Activated CD4-positive, CD25-positive, alpha-beta regulatory T cell treated with anti-CD3 and anti-CD28 coated beads, Interleukin-2, amount 50 U/mL, for 24 hours (primary cell): ENCODE results near the gene KCNIP1.
"Not testable (repeated sequence)": the region's sequence is repeated elsewhere in the genome, so short reads cannot be mapped to it uniquely, and the experiment has no call there.

Experiments used
- ATAC-seq, 2 donors: fragments of 150-1000 bp; cut with Tn5 transposase; one replicate each; pipeline ENCODE4 v1.10.0; 2021; ENCODE audit warnings: mild to moderate bottlenecking in 1 of 2, moderate library complexity in 1 of 2

KCNIP1 gene

DNA sequence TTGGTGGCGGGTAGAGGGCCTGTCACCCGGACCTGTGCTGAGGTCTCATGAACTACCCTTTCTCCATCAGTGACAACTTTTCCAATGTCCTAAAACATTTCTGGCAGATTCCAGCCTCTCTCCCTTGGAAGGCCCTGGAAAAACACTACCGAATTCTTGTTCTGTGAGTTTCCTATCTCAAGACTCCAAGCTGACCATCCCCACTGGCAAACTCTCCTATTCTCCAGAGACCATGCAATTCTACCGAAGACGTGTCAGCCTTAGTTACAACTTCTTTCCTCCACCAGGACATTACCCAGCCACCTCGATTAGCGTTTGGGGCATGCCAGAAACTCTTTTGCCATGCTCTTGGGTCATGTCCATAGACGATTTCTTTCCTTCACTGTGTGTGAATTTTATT lies 252.9 kb downstream of the KCNIP1 start:
- no peak for ATAC-seq

DNA sequence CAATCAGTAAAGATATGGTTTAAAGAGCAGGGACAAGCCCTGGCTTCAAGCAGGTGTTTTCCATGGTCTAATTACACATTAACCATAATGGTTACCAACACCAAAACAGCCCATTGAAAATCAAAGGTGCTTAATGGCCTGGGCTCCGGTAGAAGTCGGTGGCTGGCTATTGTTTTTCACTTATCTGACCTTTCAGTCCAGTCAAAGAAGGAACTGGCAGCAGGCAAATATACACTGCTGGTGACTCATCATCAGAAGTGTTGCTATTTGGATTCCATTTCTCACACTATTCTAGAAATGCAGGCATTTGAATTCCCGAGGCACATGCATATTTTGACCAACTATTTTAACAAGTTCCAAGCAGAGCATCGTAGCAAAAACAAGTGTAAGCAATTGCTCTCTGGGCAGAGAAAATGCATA lies 253.4 kb downstream of the KCNIP1 start:
- no peak for ATAC-seq

DNA sequence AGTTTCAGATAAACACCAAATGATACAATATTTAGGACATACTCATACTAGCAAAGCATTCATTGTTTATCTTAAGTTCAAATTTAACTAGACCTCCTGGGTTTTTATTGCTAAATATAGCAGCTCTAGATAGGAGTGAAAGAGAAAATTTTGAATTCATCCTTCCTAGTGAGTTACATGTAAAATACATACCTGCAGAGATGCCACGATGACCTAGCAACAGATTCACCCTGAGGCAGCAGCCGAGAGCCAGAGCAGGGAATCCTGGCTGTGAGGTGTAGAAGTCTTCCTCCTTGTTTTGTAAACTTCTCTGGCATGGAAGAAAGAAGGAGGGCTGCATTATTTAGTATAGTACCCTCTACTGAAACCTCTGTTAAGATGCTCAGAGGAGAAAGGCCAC lies 253.8 kb downstream of the KCNIP1 start:
- ATAC-seq: no peak

DNA sequence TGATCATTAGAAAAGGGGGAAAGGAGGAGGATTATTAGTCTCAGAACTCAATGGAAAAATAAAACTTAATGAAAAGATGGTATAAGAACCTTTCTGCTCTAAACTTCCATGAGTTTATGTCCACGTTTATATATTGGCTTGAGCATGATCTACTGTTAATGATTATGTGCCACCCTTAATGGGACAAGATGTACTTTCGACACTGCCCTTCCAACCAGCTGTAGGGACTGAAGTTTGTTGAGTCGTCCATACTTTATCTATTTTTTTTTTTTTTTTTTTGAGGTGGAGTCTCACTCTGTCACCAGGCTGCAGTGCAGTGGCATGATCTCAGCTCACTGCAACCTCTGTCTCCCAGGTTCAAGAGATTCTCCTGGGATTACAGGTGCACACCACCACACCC lies 254.7 kb downstream of the KCNIP1 start:
- ATAC-seq: no peak

DNA sequence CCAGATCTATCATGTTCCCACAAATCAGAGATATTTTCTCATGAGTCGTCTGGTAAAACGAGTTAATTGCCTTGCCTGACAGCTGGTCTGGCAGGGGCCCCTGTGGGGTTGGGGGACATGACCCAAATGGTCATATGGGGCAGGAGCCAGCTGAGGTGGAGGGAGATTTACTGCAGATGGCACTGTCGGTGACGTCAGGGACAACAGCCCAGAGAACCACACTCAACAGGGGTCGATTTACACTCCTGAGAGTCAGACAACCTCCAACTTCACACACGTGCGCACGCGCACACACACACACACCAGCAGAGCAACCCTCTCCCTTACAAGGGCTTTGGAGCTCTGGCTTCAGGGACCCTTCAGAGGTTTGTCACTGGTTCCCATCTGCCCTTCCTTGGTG lies 256.3 kb downstream of the KCNIP1 start:
- ATAC-seq: no peak

DNA sequence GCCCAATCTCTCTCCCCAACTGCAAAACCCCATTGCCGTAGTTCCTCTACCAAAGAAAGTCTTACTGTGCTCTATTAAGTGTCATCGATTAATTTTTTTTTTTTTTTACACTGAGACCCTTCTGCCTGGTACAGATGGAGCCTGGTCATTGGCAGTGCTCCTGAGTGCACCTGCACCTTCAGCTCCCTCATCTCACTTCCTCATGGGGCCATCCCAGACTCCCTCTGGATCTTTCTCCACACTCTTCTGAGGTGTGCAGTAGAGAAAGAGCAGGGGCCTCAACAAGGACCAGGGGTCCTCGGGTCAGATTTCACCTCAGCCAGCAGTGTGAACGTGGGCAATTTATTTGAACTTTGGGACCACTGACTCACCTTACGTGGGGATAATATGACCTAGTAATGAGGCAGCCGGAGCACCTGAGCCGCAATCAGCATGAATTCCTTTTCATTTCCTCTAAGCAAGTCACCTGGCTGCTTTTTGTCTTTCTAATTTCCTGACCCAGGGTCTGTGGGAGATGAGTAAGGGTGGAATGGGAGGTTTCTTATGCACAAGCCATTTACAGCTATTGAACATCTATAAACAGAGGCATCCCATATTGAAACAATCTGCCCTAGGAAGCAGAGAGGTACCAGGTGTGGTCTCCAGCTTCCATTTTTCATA lies 257.4 kb downstream of the KCNIP1 start:
- no peak for ATAC-seq

DNA sequence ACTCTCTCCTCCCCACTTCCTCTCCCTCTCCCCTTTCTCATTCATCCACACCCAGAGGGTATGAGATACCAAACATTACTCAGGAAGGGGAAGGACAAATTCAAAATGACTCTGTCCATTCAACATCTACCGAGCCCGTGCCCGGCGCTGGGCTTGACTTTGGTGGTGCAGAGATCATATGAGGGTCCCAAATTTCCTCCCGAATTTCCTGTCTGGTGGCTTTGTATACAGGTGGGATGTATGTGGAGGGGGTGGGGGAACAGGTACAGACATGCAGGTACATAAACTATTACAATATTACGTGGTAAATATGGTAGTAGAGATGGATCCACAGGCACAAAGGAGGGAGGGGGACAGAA lies 257.9 kb downstream of the KCNIP1 start:
- no peak for ATAC-seq

DNA sequence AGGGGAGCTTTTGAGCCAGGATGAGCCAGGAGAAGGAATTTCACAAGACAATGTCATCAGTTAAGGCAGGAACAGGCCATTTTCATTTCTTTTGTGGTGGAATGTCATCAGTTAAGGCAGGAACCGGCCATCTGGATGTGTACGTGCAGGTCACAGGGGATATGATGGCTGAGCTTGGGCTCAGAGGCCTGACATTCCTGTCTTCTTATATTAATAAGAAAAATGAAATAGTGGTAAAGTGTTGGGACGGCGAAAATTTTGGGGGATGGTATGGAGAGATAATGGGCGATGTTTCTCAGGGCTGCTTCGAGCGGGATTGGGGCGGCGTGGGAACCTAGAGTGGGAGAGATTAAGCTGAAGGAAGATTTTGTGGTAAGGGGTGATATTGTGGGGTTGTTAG lies 258.5 kb downstream of the KCNIP1 start:
- not testable (repeated sequence) for ATAC-seq

DNA sequence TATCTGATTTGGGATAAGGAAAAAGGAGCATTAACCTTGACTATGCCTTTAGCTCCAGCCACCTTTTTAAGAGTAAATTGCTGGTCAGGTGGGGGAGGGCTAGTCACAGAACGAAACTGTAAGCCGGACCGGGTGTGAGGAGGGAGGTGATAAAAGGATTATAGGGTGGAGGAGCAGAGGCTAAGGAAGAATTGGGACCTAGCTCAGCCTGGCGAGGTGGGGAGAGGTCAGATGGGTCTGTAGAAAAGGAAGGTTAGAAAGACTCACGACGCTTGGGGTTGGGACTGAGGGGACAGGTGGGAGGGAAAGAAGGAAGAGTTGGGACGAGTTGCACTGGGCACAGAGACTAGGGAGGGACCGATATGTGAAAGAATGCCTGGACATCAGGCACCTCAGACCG lies 262.0 kb downstream of the KCNIP1 start:
- not testable (repeated sequence) for ATAC-seq

DNA sequence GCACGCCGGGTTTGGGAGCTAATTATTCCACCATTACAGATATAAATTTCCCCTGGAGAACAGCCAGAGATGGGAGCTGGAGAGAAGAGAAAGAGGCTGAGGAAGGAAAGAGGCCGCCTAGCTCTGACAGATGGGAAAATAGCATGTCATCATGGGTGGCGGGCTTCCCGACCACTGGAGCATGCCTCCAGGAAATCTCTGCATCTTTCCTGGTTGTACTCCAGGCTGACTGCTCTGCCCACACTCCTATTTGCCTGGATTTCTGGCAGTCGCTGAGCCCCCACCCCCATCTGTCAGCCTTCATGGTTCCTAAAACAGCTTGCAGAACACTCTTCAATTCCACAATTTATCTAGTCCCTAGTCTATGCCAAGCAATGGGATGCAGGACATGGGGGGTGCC lies 265.4 kb downstream of the KCNIP1 start:
- no peak for ATAC-seq

DNA sequence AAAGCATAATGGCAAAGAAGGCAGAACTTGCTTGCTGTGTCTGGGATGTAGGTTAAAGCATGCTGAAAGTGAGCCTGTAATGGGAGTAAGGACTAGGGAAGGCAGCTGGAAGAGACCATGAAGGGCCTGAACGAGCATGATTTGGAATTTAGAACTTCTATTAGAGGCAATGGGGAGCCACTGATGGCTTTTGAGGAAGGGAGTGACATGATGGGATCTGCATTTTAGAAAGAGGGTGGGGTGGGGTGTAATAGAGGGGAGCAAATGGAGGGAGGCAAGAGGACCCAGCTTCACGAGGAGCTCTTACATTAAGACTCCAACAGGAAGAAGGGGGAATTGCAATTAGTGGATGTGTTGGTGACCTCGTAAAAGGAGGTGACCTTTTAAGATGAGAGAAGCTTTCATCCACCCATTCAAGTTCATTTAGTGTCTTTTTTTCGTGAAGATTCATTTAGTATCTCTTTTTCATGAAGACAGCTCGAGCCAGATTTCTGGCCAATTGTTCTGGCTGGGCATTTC lies 266.1 kb downstream of the KCNIP1 start:
- no peak for ATAC-seq

DNA sequence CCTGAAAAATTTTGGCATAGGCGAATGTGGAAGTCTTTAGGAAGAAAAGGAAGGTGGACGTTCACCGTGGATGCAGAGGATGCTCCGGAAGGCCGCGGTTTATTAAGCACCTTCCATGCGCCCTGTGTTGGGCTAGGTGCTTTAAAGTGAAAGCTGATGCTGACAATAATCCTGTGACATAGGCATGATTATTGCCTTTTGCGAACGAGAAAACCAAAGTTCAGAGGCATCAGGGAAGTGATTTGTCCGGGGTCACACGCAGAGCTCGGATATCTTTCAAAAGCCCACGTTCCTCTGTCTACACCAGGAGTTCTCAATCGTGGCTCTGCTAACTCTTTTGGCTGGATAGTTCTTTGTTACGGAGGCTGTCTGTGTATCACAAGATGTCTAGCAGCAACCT lies 267.7 kb downstream of the KCNIP1 start:
- ATAC-seq: no peak

DNA sequence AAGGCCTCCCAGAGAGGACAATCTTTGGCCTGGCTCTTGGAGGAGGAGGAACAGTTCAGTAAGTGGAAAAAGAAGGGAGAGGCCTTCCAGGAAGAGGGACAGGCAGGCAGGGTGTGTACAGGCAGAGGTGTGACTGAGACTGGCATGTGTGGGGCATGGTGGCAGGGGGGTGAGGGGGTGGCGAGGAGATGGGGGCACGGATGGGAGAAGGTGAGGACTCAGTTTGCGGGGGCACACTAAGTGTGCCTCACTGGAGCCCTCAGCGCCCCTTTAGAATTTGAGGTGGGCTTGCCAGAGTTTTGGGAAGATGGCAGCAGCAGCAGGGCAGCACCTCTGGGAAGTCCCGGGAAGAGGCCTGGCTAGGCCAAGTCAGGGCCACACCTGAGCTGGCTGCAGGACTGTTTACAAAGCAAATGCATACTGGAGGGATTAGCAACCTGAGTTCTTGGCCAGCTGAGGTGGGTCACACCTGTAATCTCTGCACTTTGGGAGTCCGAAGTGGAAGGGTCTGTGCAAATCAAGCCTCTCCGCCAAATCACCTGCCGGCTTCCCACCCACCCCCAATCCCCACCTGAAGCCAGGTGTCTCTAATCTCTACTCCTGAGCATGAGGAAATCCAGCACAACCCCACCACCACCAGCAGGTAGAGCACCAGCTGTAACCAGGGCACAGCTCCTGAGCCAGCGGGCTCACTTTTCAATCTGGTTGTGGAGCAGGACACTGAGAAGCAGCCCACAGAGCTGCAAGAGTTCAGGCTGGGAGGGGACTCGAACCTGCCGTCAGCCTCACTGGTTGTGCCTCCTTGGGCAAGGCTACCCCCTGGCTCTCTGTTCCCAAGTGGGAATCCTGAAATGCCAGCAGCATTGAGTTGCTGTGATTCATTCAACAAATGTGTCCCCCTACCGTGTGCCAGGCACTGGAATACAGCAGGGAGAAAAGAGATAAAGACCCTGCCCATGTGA lies 269.5 kb downstream of the KCNIP1 start:
- no peak for ATAC-seq

DNA sequence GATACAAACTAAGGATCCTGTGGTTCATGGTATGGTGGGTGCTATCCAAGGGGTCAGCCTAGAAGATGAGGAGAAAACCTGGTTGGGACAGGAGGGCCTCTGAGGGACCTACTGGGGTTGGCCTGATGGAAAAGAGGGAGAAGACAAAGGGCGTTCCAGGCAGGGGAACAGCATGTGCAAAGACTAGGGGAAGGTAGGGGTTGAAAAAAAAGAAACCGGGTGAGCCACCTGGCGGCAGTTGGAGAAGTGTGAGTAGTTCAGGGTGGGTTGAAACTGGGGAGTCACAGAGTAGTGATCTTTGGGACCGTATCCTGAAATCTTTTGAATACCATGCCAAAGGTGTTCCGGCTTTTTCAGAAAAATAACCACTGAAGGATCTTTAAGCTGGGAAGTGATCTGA lies 271.0 kb downstream of the KCNIP1 start:
- no peak for ATAC-seq

DNA sequence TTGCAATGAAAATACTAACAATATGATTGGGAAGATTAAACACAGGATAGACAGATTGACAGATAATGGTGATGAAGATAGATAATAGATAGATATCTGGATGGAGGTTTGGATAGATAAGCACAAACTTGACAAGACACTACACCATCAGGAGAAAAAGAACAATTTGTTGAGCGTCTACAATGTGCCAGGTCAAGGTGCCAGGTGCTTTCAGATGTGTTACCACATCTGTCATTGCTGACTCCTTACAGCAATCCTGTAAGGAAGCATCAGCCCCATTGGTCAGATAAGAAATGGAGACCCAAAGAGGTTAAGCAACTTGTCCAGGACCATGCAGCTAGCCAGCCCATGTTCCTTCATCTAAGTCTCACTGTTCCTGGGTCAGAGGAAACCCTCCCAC lies 278.1 kb downstream of the KCNIP1 start:
- no peak for ATAC-seq

DNA sequence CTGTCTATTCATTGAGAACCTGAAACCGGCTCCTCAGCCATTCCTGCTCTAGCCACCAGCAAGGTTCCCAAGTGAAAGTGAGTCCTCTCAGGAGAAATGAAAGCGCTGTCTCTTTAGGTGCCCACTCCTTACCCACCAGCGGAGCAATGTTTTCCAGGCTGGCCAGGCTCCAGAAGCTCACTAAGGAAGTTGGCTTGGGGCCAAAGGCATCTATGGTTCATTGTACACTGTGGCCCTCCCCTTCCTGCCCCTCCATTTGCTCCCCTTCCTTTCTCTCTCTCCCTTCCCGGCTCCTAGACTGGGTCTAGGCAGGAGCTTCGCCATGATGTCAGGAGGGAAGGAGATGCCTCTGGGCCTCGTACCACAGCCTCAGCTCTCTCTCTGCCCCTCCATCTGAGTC lies 278.6 kb downstream of the KCNIP1 start:
- ATAC-seq: no peak

DNA sequence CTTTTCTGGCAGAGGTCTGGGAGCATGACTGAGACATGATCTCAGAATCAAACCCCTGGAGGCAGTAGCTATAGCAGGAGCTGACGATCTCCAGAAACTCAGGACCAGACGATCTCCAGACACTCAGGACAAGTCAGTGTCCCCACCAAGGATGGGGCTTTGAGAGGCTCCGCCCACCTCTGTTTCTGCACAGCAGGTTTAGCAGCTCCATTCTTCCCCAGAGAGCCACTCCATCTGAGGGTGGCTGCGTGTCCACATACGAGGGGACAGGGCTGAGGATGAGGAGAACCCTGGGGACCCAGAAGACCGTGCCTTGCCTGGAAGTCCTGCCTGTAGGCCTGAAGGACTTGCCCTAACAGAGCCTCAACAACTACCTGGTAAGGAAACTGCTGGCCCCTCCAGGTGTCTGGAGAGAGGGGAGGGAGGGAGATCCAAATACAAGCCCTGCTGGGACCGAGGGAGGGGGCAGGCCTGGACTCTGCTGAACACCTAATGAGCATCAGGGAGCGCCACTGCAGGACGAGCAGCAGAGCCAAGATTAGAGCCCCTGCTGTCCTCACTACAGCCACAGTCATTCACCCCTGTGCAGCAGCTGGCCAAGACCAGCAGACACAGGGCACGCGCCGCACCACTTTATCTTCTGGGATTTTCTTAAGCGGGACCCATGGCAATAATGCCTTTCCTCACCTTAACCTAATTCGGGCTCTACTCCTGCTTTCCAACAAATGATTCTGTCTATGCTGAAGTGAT lies 279.9 kb downstream of the KCNIP1 start, which contains the start of gene GABRP:
Gene GABRP (plus strand): TSS at position 228 of the 750 bp plus-strand sequence. CDS start 4,891 bp downstream, outside the sequence.
- no peak for ATAC-seq

DNA sequence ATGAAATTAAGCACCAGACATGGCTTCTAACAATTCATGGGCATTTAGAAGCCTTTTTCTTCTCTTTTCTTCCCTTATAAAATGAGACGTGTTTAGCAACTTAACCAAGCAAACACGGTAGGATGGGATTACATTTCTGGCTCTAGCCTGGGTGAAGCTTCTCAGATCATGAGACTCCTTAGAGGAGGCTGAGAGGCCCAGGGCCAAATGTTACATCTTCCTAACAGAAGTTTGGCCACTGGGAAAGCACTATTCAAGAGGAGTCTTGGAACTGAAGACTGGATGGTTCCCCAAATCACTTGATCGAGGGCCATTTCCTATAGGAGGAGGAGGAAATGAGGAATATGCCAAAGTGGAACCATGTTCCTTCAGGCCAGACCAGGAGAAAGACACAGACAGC lies 281.6 kb downstream of the KCNIP1 start:
- ATAC-seq: no peak
